GM12878 (cell line): ENCODE results near the gene NAV1. TPM values are rescaled to one million over a fixed set of nuclear protein-coding genes. Genes with fewer than 3 reads are reported as not detected.
A peak's percentile ranks its signal among the peaks of the same experiment; 100 is the strongest.

Source experiments
- ATAC-seq: fragments of 200-7000 bp; cut with Tn5 transposase; 3 replicates; pipeline ENCODE4 v1.9.1; 2020; ENCODE audit warnings: mild to moderate bottlenecking, moderate library complexity
- BruUV-seq: library from RNA; stranded (reverse); fragments of 400-500 nt; replicated peaks from 2 replicates; lab custom pipeline; 2021; lab: Mats Ljungman, UMichigan
- CTCF ChIA-PET: fragments of 300-600 bp; sonication (Branson Sonifier 250); formaldehyde crosslinking; extraction: SDS; loops from one replicate; lab custom pipeline; 2021; ENCODE audit warnings: inconsistent platforms; lab: Yijun Ruan, JAX
- POLR2A ChIA-PET: fragments of 350-600 bp; formaldehyde crosslinking; extraction: SDS; loops from one replicate; lab custom pipeline; 2021; ENCODE audit warnings: inconsistent platforms; lab: Charles Lee
- RAD21 ChIA-PET: fragments of 300-600 bp; sonication (Branson Sonifier 250); formaldehyde crosslinking; loops from one replicate; lab custom pipeline; 2023; ENCODE audit warnings: antibody characterized with exemption; ENCODE audit not compliant: unreplicated experiment; lab: Charles Lee
- SMC1A ChIA-PET: fragments of 300-600 bp; sonication (Branson Sonifier 250); formaldehyde crosslinking; loops from one replicate; lab custom pipeline; 2023; ENCODE audit not compliant: unreplicated experiment, uncharacterized antibody; lab: Charles Lee
- DNase-seq: peaks from one replicate; pipeline ENCODE4 v3.0.0-alpha.2; 2011; ENCODE audit warnings: low read depth, low spot score
- FAIRE-seq: peaks from 3 replicates; lab custom pipeline; 2011; peaks lifted over from hg19 to GRCh38; lab: Jason Lieb, UNC
- H2AFZ ChIP-seq: 2 replicates; pipeline ENCODE4 v1.6.0; 2011; ENCODE audit warnings: low read depth, low read length, control low read depth; ENCODE audit not compliant: control insufficient read depth
- H3K27ac ChIP-seq: 2 replicates; pipeline ENCODE4 v1.5.1; 2011; ENCODE audit warnings: control low read depth; ENCODE audit not compliant: control insufficient read depth, insufficient read depth
- H3K27me3 ChIP-seq, 2 experiments: replicated peaks in 1 of 2; 2 replicates each; pipeline versions ENCODE4 v1.6.0 to v1.6.1; 2011; ENCODE audit warnings: low read length in 1 of 2; ENCODE audit not compliant: control insufficient read depth in 2 of 2, insufficient read depth in 2 of 2
- H3K36me3 ChIP-seq, 2 experiments: 2 replicates each; pipeline ENCODE4 v1.5.1; 2011; ENCODE audit warnings: low read length in 1 of 2; ENCODE audit not compliant: control insufficient read depth in 2 of 2, insufficient read depth in 2 of 2
- H3K4me1 ChIP-seq: 2 replicates; pipeline ENCODE4 v1.6.1; 2011; ENCODE audit warnings: mild to moderate bottlenecking, low read length, moderate library complexity, mixed read lengths; ENCODE audit not compliant: control insufficient read depth, insufficient read depth
- H3K4me2 ChIP-seq: 2 replicates; pipeline ENCODE4 v1.6.0; 2011; ENCODE audit warnings: control low read depth; ENCODE audit not compliant: control insufficient read depth, insufficient read depth
- H3K4me3 ChIP-seq: fragments of 200-600 bp; sonication (generic); 2 replicates; pipeline ENCODE4 v1.5.1; 2016
- H3K79me2 ChIP-seq: 2 replicates; pipeline ENCODE4 v1.6.0; 2011; ENCODE audit warnings: low read length; ENCODE audit not compliant: control insufficient read depth, insufficient read depth
- H3K9ac ChIP-seq: 2 replicates; pipeline ENCODE4 v1.8.0; 2011; ENCODE audit warnings: low read length, control low read depth, mixed read lengths; ENCODE audit not compliant: control insufficient read depth, insufficient read depth
- H3K9me3 ChIP-seq: replicated peaks from 3 replicates; pipeline ENCODE4 v1.5.1; 2011; ENCODE audit warnings: mild to moderate bottlenecking, low read length; ENCODE audit not compliant: control insufficient read depth, insufficient read depth
- H4K20me1 ChIP-seq: 2 replicates; pipeline ENCODE4 v1.6.0; 2011; ENCODE audit not compliant: control insufficient read depth, insufficient read depth
- BHLHE40 ChIP-seq, 2 experiments: fragments of 450-650 bp in 1 of 2; IDR thresholded peaks; 2 replicates each; pipeline ENCODE4 v1.6.1; 2011 to 2017; ENCODE audit warnings: low read depth in 2 of 2, borderline replicate concordance in 1 of 2, improper control_type of control experiment in 1 of 2, low read length in 1 of 2, mild to moderate bottlenecking in 1 of 2
- BRCA1 ChIP-seq: IDR thresholded peaks from 2 replicates; pipeline ENCODE4 v1.6.1; 2011; ENCODE audit warnings: low read depth, low read length, improper control_type of control experiment
- IKZF1 ChIP-seq: fragments of 450-650 bp; conservative IDR thresholded peaks from 2 replicates; pipeline ENCODE4 v1.6.1; 2017; ENCODE audit warnings: antibody characterized with exemption, mild to moderate bottlenecking
- KDM1A ChIP-seq: fragments of 200-600 bp; sonication (generic); IDR thresholded peaks from 2 replicates; pipeline ENCODE4 v1.6.1; 2016; ENCODE audit warnings: borderline replicate concordance
- KLF5 ChIP-seq: fragments of 450-650 bp; IDR thresholded peaks from 2 replicates; pipeline ENCODE4 v1.6.1; 2014; ENCODE audit warnings: mild to moderate bottlenecking; ENCODE audit not compliant: partially characterized antibody
- NBN ChIP-seq: fragments of 450-650 bp; IDR thresholded peaks from 2 replicates; pipeline ENCODE4 v1.6.1; 2016
- NFIC ChIP-seq: IDR thresholded peaks from 2 replicates; pipeline ENCODE4 v1.6.1; 2012; ENCODE audit warnings: low read depth, mild to moderate bottlenecking, inconsistent platforms, low read length, moderate library complexity
- NR2F1 ChIP-seq: fragments of 450-650 bp; conservative IDR thresholded peaks from 2 replicates; pipeline ENCODE4 v1.6.1; 2017; ENCODE audit warnings: mild to moderate bottlenecking
- PBX3 ChIP-seq: IDR thresholded peaks from 2 replicates; pipeline ENCODE4 v1.6.1; 2011; ENCODE audit warnings: mild to moderate bottlenecking, low read depth, low read length, moderate library complexity; ENCODE audit not compliant: insufficient replicate concordance
- PKNOX1 ChIP-seq: fragments of 450-650 bp; IDR thresholded peaks from 2 replicates; pipeline ENCODE4 v1.6.1; 2016; ENCODE audit warnings: mild to moderate bottlenecking
- SREBF2 ChIP-seq: IDR thresholded peaks from 2 replicates; pipeline ENCODE4 v1.6.1; 2012; ENCODE audit warnings: mild to moderate bottlenecking, low read length
- ZNF687 ChIP-seq: fragments of 450-650 bp; IDR thresholded peaks from 2 replicates; pipeline ENCODE4 v1.6.1; 2017; ENCODE audit warnings: mild to moderate bottlenecking, moderate library complexity
- ZZZ3 ChIP-seq: IDR thresholded peaks from 2 replicates; pipeline ENCODE4 v1.6.1; 2011; ENCODE audit warnings: low read depth; ENCODE audit not compliant: control insufficient read depth, insufficient read length
- WGBS: methylation state at CpG from one replicate; pipeline ENCODE4 v1.1.6; 2016; ENCODE audit warnings: low lambda C conversion rate; ENCODE audit not compliant: insufficient replicate concordance, insufficient coverage; ENCODE audit errors: missing lambda C conversion rate; 5-methylcytosine and 5-hydroxymethylcytosine counted together
- in situ Hi-C: fragments of 300-500 bp; cut with MboI; formaldehyde crosslinking; loops from 9 replicates; pipeline ENCODE4 v1.14.3; 2018; ENCODE audit warnings: mixed read lengths
- intact Hi-C: fragments of 100-400 bp; cut with micrococcal nuclease; formaldehyde crosslinking; loops from one replicate; pipeline ENCODE4 v1.14.2; 2022; ENCODE audit not compliant: unreplicated experiment
- polyA plus RNA-seq, 11 experiments: library from polyadenylated mRNA; depleted of rRNA in 4 of 11; unstranded in 6 of 11; stranded (reverse) in 5 of 11; fragments of >200 nt; fragmentation: Nextera tagmentation in 4 of 11; fragmentation: Illumina TruSeq in 1 of 11; extraction: Ambion mirVana in 4 of 11; extraction: Trizol in 1 of 11; gene quantifications; 1 replicate in 1 of 11; 2 replicates in 10 of 11; pipeline versions ENCODE4 v1.2.1 to v1.2.3, GENCODE V29; 2011 to 2016; ENCODE audit warnings: inconsistent platforms in 2 of 11, missing spikeins in 2 of 11, low read depth in 1 of 11
- total RNA-seq, 4 experiments: library from RNA; depleted of rRNA in 3 of 4; stranded (reverse); fragments of >200 nt in 3 of 4; fragmentation: Illumina TruSeq in 1 of 4; extraction: Trizol in 1 of 4; gene quantifications; 2 replicates each; pipeline versions ENCODE4 v1.2.1 to v1.2.3, GENCODE V29; 2013 to 2021

NAV1 gene
- total and polyA plus RNA-seq, 10 of the 15 experiments (the other 5 are each of a cell fraction or from before 2014, with no cell fraction given), result 0.04 to 1.3 (median 0.36) TPM

GRCh38 chr1:201506557-201507359, 32.2 kb upstream of the NAV1 start, which contains the start of gene CSRP1 (continued):
- TF ChIP-seq BRCA1 (no peak), KDM1A (no peak), PBX3 (no peak), ZZZ3 (no peak)
- TF ChIP-seq, all 136 proteins: peak for 33

GRCh38 chr1:201507360-201507675, 31.6 kb upstream of the NAV1 start:
- peaks cover 29% of the 10 kb centered on the region for H3K79me2 ChIP-seq
- DNase-seq (no peak), ATAC-seq (peak; percentile 19), FAIRE-seq (no peak)
- in situ Hi-C loops, result no loop called here
- H4K20me1 ChIP-seq, result no peaks in the 10 kb centered on the region
- H3K4me2 ChIP-seq, result peak overlapping the region; percentile 98
- ChIA-PET CTCF (interaction anchor here (1.2 to 11.0 kb wide), 5 partner anchors 8 to 71 kb away, joined by 3 to 198 read pairs (median 9); no protein-coding TSS in a partner anchor), POLR2A (interaction anchor here (1.8 to 3.4 kb wide), 4 partner anchors 21 to 38 kb away, joined by 5 to 17 read pairs (median 6); partner anchors contain the start of gene PHLDA3), RAD21 (interaction anchor here (0.9 to 15.3 kb wide), 4 partner anchors 25 to 102 kb away, joined by 3 to 505 read pairs (median 6); partner anchors contain the start of gene PHLDA3), SMC1A (interaction anchor here (1.0 to 18.7 kb wide), 3 partner anchors 24 to 102 kb away, joined by 3 to 514 read pairs (median 12); no protein-coding TSS in a partner anchor)
- peak overlapping the region; percentile 95 for H3K4me3 ChIP-seq
- H3K9me3 ChIP-seq, result no peaks in the 10 kb centered on the region
- H2AFZ ChIP-seq, result peak overlapping the region; percentile 90
- 8% methylated on average over 11 of the region's 11 CpGs for WGBS
- no TSS peak for BruUV-seq
- TF ChIP-seq PKNOX1, result peak; percentile 61
- TF ChIP-seq IKZF1, result 0 out of 2 replicates have a peak, but pooled peaks have one; percentile 8
- peak in 1 of 2 experiments; percentile 92; a peak in 2 of 4 replicates for TF ChIP-seq BHLHE40 (IDR thresholded peaks at IDR 0.05; ENCODE audit: borderline replicate concordance in 1 of 2, low read depth in 2 of 2, low read length in 1 of 2)
- peak; percentile 61 for TF ChIP-seq NR2F1
- TF ChIP-seq NFIC, result no peak
- no peak for TF ChIP-seq SREBF2
- TF ChIP-seq NBN, result 0 out of 2 replicates have a peak, but pooled peaks have one; percentile 28
- no peak for TF ChIP-seq KLF5
- no peak for TF ChIP-seq ZNF687
- H3K27me3 ChIP-seq, result no peaks in the 10 kb centered on the region
- intact Hi-C loops, result no loop called here
- H3K36me3 ChIP-seq, result no peaks in the 10 kb centered on the region; a peak in 1 of 4 replicates
- H3K27ac ChIP-seq, result peak overlapping the region; percentile 83
- H3K9ac ChIP-seq, result peak overlapping the region; percentile 83
- H3K4me1 ChIP-seq, result peaks cover 42% of the 10 kb centered on the region
